ENCODE results near the gene XPNPEP1.

The XPNPEP1 gene

GRCh38 chr10:109966961-109967738 lies 43.8 kb upstream of the XPNPEP1 start:
- no peak for DNase-seq (ENCODE audit: insufficient read length, low spot score)
- TF ChIP-seq, protein P1, sequence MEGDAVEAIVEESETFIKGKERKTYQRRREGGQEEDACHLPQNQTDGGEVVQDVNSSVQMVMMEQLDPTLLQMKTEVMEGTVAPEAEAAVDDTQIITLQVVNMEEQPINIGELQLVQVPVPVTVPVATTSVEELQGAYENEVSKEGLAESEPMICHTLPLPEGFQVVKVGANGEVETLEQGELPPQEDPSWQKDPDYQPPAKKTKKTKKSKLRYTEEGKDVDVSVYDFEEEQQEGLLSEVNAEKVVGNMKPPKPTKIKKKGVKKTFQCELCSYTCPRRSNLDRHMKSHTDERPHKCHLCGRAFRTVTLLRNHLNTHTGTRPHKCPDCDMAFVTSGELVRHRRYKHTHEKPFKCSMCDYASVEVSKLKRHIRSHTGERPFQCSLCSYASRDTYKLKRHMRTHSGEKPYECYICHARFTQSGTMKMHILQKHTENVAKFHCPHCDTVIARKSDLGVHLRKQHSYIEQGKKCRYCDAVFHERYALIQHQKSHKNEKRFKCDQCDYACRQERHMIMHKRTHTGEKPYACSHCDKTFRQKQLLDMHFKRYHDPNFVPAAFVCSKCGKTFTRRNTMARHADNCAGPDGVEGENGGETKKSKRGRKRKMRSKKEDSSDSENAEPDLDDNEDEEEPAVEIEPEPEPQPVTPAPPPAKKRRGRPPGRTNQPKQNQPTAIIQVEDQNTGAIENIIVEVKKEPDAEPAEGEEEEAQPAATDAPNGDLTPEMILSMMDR (IDR thresholded peaks at IDR 0.05; ENCODE audit: insufficient read depth, missing control alignments), result no peak
- FAIRE-seq, result no peak

DNA sequence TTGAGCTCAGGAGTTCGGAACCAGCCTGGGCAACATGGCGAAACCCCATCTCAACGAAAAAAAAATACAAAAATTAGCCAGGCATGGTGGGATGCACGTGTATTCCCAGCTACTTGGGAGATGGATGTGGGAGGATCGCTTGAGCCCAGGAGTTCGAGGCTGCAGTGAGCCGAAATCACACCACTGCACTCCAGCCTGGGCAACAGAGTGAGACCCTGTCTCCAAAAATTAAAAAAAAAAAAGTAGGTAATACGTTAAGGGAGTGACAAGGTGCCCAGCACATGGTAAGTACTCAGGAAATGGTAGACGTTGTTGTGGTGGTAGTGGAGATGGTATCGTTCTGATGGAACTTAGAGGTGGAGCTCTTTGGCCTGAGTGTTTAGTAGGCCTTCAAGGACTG lies 41.0 kb upstream of the XPNPEP1 start:
- TF ChIP-seq, protein P1 (IDR thresholded peaks at IDR 0.05; ENCODE audit: insufficient read depth, missing control alignments), result no peak
- no peak for FAIRE-seq
- DNase-seq (ENCODE audit: insufficient read length, low spot score), result no peak

- TF ChIP-seq, protein P1 (IDR thresholded peaks at IDR 0.05; ENCODE audit: insufficient read depth, missing control alignments), result no peak
- FAIRE-seq, result no peak
- no peak for DNase-seq (ENCODE audit: insufficient read length, low spot score)
These were observed 40.1 kb upstream of the XPNPEP1 start for GRCh38 chr10:109963439-109963838.

- FAIRE-seq (no peak), DNase-seq (ENCODE audit: insufficient read length, low spot score) (no peak)
- TF ChIP-seq, protein P1 (IDR thresholded peaks at IDR 0.05; ENCODE audit: insufficient read depth, missing control alignments), result no peak
These were observed 38.9 kb upstream of the XPNPEP1 start for GRCh38 chr10:109962247-109962646.

DNA sequence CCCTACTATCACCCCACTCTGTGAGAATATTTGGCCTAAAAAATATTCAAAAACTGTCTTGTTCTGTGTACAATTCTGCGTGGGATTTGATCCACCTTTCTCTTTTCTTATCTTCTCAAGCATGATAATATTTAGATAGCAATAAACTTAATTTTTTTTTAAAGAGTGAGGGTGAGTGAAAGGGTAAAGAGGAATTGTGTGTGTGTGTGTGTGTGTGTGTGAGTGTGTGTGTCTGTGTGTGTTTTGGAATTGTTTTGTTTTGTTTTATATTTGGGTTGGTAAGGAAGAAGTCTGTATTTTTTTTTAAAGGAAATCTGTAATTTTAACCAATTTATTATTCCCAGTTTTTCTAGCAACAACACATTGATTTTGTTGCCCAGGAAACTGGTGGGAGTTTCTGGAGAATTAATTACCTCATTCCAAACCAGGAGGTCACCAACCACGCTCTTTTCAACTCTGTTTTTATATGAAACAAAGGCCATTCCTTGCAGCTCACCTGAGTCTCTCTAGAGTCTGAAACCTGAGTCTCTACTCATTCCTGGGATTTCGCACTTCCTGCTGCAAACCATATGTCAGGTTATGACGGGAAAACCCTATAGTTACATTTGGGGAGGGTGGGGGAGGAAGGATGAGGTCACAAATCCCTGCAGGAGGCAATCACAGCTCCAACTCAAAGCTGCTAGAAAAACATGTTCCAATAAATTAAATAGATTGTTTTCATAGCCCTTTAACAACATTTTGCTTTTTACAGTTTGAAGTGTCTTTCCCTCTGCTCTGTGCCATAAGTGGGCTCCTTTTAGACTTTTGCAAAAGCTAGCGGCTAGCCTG lies 38.1 kb upstream of the XPNPEP1 start:
- no peak for DNase-seq (ENCODE audit: insufficient read length, low spot score)
- FAIRE-seq, result no peak

DNA sequence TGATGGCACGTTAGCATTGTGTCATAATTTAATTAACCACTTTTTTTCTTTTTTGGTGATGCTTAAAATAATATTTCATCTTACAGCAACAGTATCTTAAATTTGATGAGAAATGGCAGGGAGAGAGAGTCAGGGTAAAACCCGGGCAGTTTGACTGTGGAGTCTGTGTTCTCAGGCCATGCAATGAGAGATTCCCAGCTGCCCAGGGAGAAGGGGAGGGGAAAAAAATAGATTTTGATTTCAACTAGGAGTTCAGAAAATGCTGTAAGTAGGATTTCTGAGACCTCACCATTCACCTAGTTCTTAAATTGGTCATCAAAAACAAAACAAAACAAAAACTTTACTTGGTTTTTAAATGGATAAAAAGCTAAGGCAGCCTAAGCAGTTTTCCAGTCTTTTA lies 37.4 kb upstream of the XPNPEP1 start:
- FAIRE-seq, result no peak
- TF ChIP-seq, protein P1 (IDR thresholded peaks at IDR 0.05; ENCODE audit: insufficient read depth, missing control alignments), result no peak
- no peak for DNase-seq (ENCODE audit: insufficient read length, low spot score)

More for the DNA sequence above, 38.1 kb upstream of the XPNPEP1 start:
- TF ChIP-seq, protein P1 (IDR thresholded peaks at IDR 0.05; ENCODE audit: insufficient read depth, missing control alignments), result no peak
